ENCODE data around the gene PPM1A.

The PPM1A gene

GRCh38 chr14:60240139-60240856 is 8.7 kb upstream of the PPM1A start:
- no peak overlapping the region for H4K8ac ChIP-seq (ENCODE audit: low read depth, low read length)
- H3K79me1 ChIP-seq (ENCODE audit: low read depth, low read length), result no peaks in the 10 kb centered on the region
- H4K91ac ChIP-seq (ENCODE audit: low read depth, low read length, poor library complexity), result no peak overlapping the region
- peaks cover 0 to 8% (median 0%) of the 10 kb centered on the region in 3 experiments for H3K27me3 ChIP-seq (ENCODE audit: control insufficient read depth in 3 of 3, insufficient read depth in 3 of 3, low read depth in 1 of 3, low read length in 3 of 3)
- no peak overlapping the region for H3K4me3 ChIP-seq (ENCODE audit: low read length in 2 of 2)
- no peak overlapping the region for H3K27ac ChIP-seq (replicated peaks; ENCODE audit: low read length)
- no peak overlapping the region for H3K18ac ChIP-seq (ENCODE audit: low read length)
- H2AK5ac ChIP-seq (ENCODE audit: low read depth, low read length), result no peak overlapping the region
- no peaks in the 10 kb centered on the region for H3K9me3 ChIP-seq (replicated peaks in 1 of 2; ENCODE audit: control insufficient read depth in 2 of 2, insufficient read depth in 1 of 2, low read depth in 1 of 2, low read length in 2 of 2)
- no peak for DNase-seq (ENCODE audit: low spot score)
- H3K36me3 ChIP-seq (replicated peaks in 1 of 2; ENCODE audit: control insufficient read depth in 2 of 2, insufficient read depth in 2 of 2, low read length in 2 of 2), result no peaks in the 10 kb centered on the region
- H2BK12ac ChIP-seq (ENCODE audit: low read length), result no peak overlapping the region
- H3K23ac ChIP-seq (ENCODE audit: low read depth, low read length, poor library complexity), result no peak overlapping the region
- H2AFZ ChIP-seq (ENCODE audit: low read length), result no peak overlapping the region
- H3K4ac ChIP-seq (ENCODE audit: low read length), result no peak overlapping the region
- H2BK120ac ChIP-seq (ENCODE audit: low read depth, low read length), result no peak overlapping the region
- peaks cover 2% of the 10 kb centered on the region in 2 donors for H3K4me1 ChIP-seq (ENCODE audit: control insufficient read depth in 2 of 2, insufficient read depth in 1 of 2, low read depth in 1 of 2, low read length in 2 of 2)
- no peak overlapping the region for H3K9ac ChIP-seq (ENCODE audit: low read depth, low read length, poor library complexity)
- H2BK15ac ChIP-seq (ENCODE audit: low read length), result no peak overlapping the region
- WGBS, 2 donors (ENCODE audit: extremely low coverage in 2 of 2, insufficient read length in 2 of 2, insufficient replicate concordance in 1 of 2), result no CpG with 5 or more reads among the region's 7 CpGs
- H3K14ac ChIP-seq (ENCODE audit: low read length), result no peak overlapping the region
- H3K4me2 ChIP-seq (ENCODE audit: insufficient read depth, low read length, poor library complexity, severe bottlenecking), result no peak overlapping the region
- no peak overlapping the region for H2BK5ac ChIP-seq (ENCODE audit: low read length)

GRCh38 chr14:60241091-60241490 is 7.9 kb upstream of the PPM1A start:
- Histone ChIP-seq H2AFZ (ENCODE audit: low read length) (no peak overlapping the region), H4K91ac (ENCODE audit: low read depth, low read length, poor library complexity) (no peak overlapping the region), H3K4ac (ENCODE audit: low read length) (no peak overlapping the region), H3K4me2 (ENCODE audit: insufficient read depth, low read length, poor library complexity, severe bottlenecking) (no peak overlapping the region), H3K9ac (ENCODE audit: low read depth, low read length, poor library complexity) (no peak overlapping the region), H3K79me1 (ENCODE audit: low read depth, low read length) (no peaks in the 10 kb centered on the region), H3K4me1 (ENCODE audit: control insufficient read depth in 2 of 2, insufficient read depth in 1 of 2, low read depth in 1 of 2, low read length in 2 of 2) (peaks cover 2 to 5% of the 10 kb centered on the region in 2 donors), H2BK15ac (ENCODE audit: low read length) (no peak overlapping the region), H2BK120ac (ENCODE audit: low read depth, low read length) (no peak overlapping the region), H2BK12ac (ENCODE audit: low read length) (no peak overlapping the region), H3K18ac (ENCODE audit: low read length) (no peak overlapping the region), H3K14ac (ENCODE audit: low read length) (no peak overlapping the region), H3K9me3 (replicated peaks in 1 of 2; ENCODE audit: control insufficient read depth in 2 of 2, insufficient read depth in 1 of 2, low read depth in 1 of 2, low read length in 2 of 2) (no peaks in the 10 kb centered on the region), H2AK5ac (ENCODE audit: low read depth, low read length) (no peak overlapping the region), H3K23ac (ENCODE audit: low read depth, low read length, poor library complexity) (no peak overlapping the region), H3K27ac (replicated peaks; ENCODE audit: low read length) (no peak overlapping the region), H3K27me3 (ENCODE audit: control insufficient read depth in 3 of 3, insufficient read depth in 3 of 3, low read depth in 1 of 3, low read length in 3 of 3) (peaks cover 0 to 8% (median 0%) of the 10 kb centered on the region in 3 experiments), H3K36me3 (replicated peaks in 1 of 2; ENCODE audit: control insufficient read depth in 2 of 2, insufficient read depth in 2 of 2, low read length in 2 of 2) (no peaks in the 10 kb centered on the region), H4K8ac (ENCODE audit: low read depth, low read length) (no peak overlapping the region), H2BK5ac (ENCODE audit: low read length) (no peak overlapping the region), H3K4me3 (ENCODE audit: low read length in 2 of 2) (no peak overlapping the region)
- no CpG with 5 or more reads among the region's 1 CpG for WGBS, 2 donors (ENCODE audit: extremely low coverage in 2 of 2, insufficient read length in 2 of 2, insufficient replicate concordance in 1 of 2)
- no peak for DNase-seq (ENCODE audit: low spot score)

GRCh38 chr14:60242429-60242828 is 6.6 kb upstream of the PPM1A start:
- H3K9ac ChIP-seq (ENCODE audit: low read depth, low read length, poor library complexity), result no peak overlapping the region
- no peak overlapping the region for H3K18ac ChIP-seq (ENCODE audit: low read length)
- peaks cover 2 to 5% of the 10 kb centered on the region in 2 donors for H3K4me1 ChIP-seq (ENCODE audit: control insufficient read depth in 2 of 2, insufficient read depth in 1 of 2, low read depth in 1 of 2, low read length in 2 of 2)
- H3K27me3 ChIP-seq (ENCODE audit: control insufficient read depth in 3 of 3, insufficient read depth in 3 of 3, low read depth in 1 of 3, low read length in 3 of 3), result peaks cover 0 to 8% (median 0%) of the 10 kb centered on the region in 3 experiments
- no CpG with 5 or more reads among the region's 2 CpGs for WGBS, 2 donors (ENCODE audit: extremely low coverage in 2 of 2, insufficient read length in 2 of 2, insufficient replicate concordance in 1 of 2)
- no peak overlapping the region for H3K4ac ChIP-seq (ENCODE audit: low read length)
- DNase-seq (ENCODE audit: low spot score), result no peak
- H2BK12ac ChIP-seq (ENCODE audit: low read length), result no peak overlapping the region
- peak overlapping the region in 1 of 2 donors; percentile 9 for H3K4me3 ChIP-seq (ENCODE audit: low read length in 2 of 2)
- no peak overlapping the region for H3K4me2 ChIP-seq (ENCODE audit: insufficient read depth, low read length, poor library complexity, severe bottlenecking)
- H2BK15ac ChIP-seq (ENCODE audit: low read length), result no peak overlapping the region
- no peak overlapping the region for H2BK5ac ChIP-seq (ENCODE audit: low read length)
- H2BK120ac ChIP-seq (ENCODE audit: low read depth, low read length), result no peak overlapping the region
- H2AK5ac ChIP-seq (ENCODE audit: low read depth, low read length), result no peak overlapping the region
- H4K91ac ChIP-seq (ENCODE audit: low read depth, low read length, poor library complexity), result no peak overlapping the region
- no peaks in the 10 kb centered on the region for H3K9me3 ChIP-seq (replicated peaks in 1 of 2; ENCODE audit: control insufficient read depth in 2 of 2, insufficient read depth in 1 of 2, low read depth in 1 of 2, low read length in 2 of 2)
- no peak overlapping the region for H2AFZ ChIP-seq (ENCODE audit: low read length)
- no peak overlapping the region for H4K8ac ChIP-seq (ENCODE audit: low read depth, low read length)
- no peak overlapping the region for H3K23ac ChIP-seq (ENCODE audit: low read depth, low read length, poor library complexity)
- no peak overlapping the region for H3K27ac ChIP-seq (replicated peaks; ENCODE audit: low read length)
- H3K79me1 ChIP-seq (ENCODE audit: low read depth, low read length), result no peaks in the 10 kb centered on the region
- H3K14ac ChIP-seq (ENCODE audit: low read length), result no peak overlapping the region
- H3K36me3 ChIP-seq (replicated peaks in 1 of 2; ENCODE audit: control insufficient read depth in 2 of 2, insufficient read depth in 2 of 2, low read length in 2 of 2), result no peaks in the 10 kb centered on the region

GRCh38 chr14:60245380-60246177 is 3.4 kb upstream of the PPM1A start:
- Histone ChIP-seq H2BK5ac (ENCODE audit: low read length) (no peak overlapping the region), H3K27ac (replicated peaks; ENCODE audit: low read length) (no peak overlapping the region), H2BK12ac (ENCODE audit: low read length) (no peak overlapping the region), H3K14ac (ENCODE audit: low read length) (no peak overlapping the region), H3K4me1 (ENCODE audit: control insufficient read depth in 2 of 2, insufficient read depth in 1 of 2, low read depth in 1 of 2, low read length in 2 of 2) (peaks cover 2 to 6% of the 10 kb centered on the region in 2 donors), H3K9ac (ENCODE audit: low read depth, low read length, poor library complexity) (no peak overlapping the region), H3K4me2 (ENCODE audit: insufficient read depth, low read length, poor library complexity, severe bottlenecking) (no peak overlapping the region), H4K8ac (ENCODE audit: low read depth, low read length) (no peak overlapping the region), H3K9me3 (replicated peaks in 1 of 2; ENCODE audit: control insufficient read depth in 2 of 2, insufficient read depth in 1 of 2, low read depth in 1 of 2, low read length in 2 of 2) (no peaks in the 10 kb centered on the region), H3K36me3 (replicated peaks in 1 of 2; ENCODE audit: control insufficient read depth in 2 of 2, insufficient read depth in 2 of 2, low read length in 2 of 2) (no peaks in the 10 kb centered on the region), H2AK5ac (ENCODE audit: low read depth, low read length) (no peak overlapping the region), H4K91ac (ENCODE audit: low read depth, low read length, poor library complexity) (no peak overlapping the region), H3K4me3 (ENCODE audit: low read length in 2 of 2) (no peak overlapping the region), H3K23ac (ENCODE audit: low read depth, low read length, poor library complexity) (no peak overlapping the region), H3K4ac (ENCODE audit: low read length) (no peak overlapping the region), H2BK15ac (ENCODE audit: low read length) (no peak overlapping the region), H3K79me1 (ENCODE audit: low read depth, low read length) (no peaks in the 10 kb centered on the region), H2AFZ (ENCODE audit: low read length) (no peak overlapping the region), H2BK120ac (ENCODE audit: low read depth, low read length) (no peak overlapping the region), H3K27me3 (ENCODE audit: control insufficient read depth in 3 of 3, insufficient read depth in 3 of 3, low read depth in 1 of 3, low read length in 3 of 3) (peaks cover 0 to 3% (median 0%) of the 10 kb centered on the region in 3 experiments), H3K18ac (ENCODE audit: low read length) (no peak overlapping the region)
- WGBS, 2 donors (ENCODE audit: extremely low coverage in 2 of 2, insufficient read length in 2 of 2, insufficient replicate concordance in 1 of 2), result no CpG with 5 or more reads among the region's 2 CpGs
- DNase-seq (ENCODE audit: low spot score), result no peak

Data from neuronal stem cell (in vitro differentiated cells).